ENCODE results near the gene TNS3.
"Not testable (repeated sequence)": the region's sequence is repeated elsewhere in the genome, so short reads cannot be mapped to it uniquely, and the experiment has no call there.

The TNS3 gene

DNA sequence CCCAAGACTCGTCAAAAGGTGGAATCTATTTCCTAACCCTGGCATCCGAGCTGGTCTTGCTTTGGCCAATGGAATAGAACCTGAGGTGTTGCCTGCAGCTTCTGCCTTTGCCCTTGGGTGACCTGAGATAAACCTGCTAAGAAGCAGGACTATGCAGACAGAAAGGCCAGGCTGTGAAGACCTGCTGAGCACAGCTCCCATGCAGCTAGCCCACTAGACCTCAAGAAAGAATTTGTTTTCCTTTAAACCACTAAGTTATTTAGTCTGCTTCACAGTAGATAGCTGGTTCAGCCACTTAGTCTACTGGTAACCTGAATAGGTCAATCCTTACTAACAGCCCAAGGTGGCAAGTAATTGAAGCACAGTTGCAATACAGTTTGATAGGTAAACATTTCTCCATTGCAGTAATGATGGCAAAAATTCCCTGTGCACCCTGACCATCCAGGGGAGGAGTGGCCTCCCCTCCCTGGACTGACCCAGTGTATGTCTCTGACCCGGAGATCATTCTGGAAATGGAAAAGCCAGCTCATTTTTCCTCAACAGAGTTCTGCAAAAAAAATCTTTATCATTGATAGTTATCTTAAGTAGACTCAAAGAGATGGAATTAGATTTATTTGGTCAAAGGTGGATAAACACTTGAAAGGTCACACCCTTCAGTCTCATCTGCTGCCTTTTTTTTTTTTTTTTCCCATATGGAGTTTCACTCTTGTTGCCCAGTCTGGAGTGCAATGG, 20.0 kb downstream of the TNS3 start:
- DNase-seq (ENCODE audit: low read depth in 3 of 3): no peak

DNA sequence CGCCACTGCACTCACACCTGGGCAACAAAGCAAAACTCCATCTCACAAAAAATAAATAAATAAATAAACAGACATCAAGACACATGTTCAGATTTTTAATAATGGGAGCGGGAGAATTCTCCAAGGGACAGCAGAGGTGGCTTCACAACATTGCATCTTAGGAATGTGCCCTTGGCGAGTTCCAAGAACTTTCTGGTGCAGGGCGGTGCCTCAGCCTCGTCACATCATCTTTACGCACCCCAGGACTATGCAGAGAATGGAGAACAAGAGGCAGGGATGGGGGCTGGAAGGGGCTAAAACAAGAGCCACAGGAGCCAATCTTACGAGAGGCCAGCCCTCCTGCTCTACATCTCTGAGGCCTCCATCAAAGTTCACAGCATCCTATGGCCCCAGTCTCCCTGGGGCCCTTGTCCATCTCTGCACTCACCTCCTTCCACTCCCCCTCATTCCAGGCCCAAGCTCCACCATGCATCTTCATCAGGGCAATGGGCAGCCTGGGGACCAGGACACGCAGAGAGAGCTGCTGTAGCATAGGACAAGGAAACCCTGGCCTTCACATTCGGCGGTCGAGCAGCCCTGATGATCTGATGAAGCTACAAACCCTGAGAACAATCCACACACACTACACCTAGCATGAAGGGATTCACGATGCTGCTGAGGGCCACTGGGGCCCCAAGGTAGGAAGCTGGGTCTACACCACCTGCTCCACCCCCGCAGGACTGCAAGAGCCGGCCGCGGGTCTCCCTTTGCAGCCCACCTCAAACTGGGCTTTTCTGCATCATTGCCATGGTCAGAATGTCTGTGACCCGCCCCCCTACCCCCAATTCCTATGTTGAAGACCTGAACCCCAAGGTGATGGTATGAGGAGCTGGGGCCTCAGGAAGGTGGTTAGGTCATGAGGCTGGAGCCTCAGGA, 22.3 kb downstream of the TNS3 start:
- DNase-seq (ENCODE audit: low read depth in 3 of 3): no peak

DNA sequence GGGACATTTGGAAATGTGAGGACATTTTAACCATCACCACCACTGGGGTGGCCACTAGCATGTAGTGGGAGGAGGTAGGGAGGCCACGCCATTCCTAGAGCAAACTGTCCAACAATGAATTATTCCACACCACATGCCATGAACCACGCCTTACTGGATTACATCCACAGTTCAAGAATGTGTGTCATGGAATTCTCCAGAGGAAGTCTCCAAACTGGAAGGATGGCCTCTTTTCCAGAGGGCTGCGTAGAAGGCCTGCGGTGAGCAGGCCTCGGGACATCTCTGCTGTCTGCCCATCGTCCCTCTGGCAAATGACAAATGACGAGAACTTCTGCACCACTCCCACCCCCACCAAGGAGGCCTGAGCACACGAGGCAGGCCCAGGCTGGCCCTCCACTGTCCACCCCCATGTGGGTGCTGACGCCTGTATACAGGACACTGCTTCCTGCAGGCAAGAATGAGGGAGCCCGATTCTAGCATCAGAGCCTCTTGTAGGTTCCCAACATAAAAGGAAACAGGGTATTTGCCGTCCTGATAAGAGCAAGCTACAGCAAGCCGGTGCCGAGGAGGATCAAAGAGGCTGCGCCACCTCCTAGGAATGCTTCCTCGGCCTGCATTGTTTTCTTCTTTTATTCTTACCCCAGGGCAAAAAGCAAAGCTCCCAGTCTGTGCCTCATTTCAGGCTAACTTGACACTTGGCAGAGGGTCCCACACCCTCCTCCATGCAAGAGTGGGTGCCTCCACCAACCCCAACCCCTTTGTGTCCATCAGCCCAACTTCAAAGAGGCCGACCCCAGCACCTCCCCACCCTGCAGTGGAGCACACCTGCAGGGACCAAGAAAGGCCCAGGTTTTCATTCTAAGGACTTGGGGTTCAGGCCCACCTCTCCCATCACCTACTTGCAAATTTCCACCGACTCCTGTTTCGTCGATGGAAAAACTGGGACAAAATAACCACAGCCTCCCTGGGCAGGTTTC, 23.9 kb downstream of the TNS3 start:
- DNase-seq (ENCODE audit: low read depth in 3 of 3): no peak

DNA sequence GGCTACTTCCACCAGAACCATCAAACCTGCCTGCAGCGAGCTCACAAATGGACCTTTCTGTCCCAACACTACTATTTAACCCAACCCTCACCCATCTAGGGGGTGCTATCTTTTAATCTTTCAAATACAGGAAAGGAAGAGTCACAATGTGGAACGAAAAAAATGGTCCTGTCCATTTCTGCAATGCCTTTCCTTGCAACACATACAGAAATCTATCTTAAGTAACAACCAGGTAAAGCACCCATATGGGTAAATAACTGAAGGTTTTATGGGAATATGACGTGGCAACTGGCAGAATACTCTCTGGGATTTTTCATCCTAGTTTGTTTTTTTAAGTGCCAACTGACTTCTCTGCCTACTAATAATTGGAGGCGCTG, 24.6 kb downstream of the TNS3 start:
- DNase-seq (ENCODE audit: low read depth in 3 of 3): no peak

DNA sequence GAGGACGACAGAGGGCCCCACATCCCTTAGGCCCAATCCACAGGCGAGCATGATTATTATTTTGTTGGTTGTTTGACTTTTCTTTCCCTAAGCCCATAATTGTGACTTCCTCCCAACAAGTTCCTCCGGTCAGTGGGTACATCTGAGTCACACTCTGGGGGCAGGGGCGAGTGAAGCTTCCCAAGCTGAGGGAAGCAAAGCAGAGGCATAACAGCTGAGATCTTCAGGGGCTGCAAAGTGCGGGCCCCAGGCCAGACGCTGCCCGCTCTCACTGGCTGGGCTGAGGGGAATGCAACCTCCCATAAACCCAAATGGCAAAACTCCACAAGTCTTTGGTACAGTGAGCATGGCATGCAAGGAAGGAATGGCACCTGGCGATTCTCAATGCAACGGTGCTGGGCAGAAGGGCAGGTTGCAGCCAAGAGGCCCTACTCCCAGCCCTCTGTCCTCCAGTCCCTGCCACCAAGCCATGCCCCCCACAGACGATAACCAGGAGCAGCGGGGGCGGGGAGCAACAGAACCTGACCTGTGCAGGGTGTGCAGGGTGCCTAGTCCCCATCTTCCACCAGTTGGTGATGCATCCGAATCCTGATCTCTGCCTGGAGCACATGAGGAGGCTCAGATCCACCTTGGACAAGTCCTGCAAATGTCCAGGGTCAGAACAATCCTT, 25.3 kb downstream of the TNS3 start:
- DNase-seq (ENCODE audit: low read depth in 3 of 3): no peak

DNA sequence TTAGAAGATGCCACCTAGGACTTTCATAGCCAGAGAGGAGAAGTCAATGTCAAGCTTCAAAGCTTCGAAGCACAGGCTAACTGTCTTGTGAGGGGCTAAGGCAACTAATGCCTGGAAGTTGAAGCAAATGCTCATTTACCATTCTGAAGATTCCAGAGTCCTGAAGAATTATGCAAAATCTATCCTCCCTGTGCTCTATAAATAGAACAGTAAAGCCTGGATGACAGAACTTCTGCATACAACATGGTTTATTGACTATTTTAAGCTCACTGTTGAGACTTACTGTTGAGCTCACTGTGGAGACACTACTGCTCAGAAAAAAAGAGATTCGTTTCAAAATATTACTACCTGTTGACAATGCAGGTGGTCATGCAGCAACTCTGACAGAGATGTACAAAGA, 28.6 kb downstream of the TNS3 start:
- no peak for DNase-seq (ENCODE audit: low read depth in 3 of 3)

DNA sequence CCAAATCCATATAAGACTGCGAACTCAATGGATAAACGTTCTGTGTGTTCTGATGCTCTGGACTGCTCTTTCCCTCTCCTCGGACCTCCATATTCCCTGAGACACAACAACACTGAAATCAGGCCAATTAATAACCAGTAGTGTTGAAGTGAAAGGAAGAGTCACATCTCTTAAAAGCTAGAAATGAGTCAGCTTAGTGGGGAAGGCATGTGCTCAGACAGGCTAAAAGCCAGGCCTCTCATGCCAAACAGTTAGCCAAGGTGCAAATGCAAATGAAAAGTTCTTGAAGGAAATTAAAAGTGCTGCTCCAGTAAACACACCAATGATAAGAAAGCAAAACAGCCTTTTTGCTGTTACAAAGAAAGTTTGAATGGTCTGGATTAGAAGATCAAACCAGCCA, 29.3 kb downstream of the TNS3 start:
- no peak for DNase-seq (ENCODE audit: low read depth in 3 of 3)

DNA sequence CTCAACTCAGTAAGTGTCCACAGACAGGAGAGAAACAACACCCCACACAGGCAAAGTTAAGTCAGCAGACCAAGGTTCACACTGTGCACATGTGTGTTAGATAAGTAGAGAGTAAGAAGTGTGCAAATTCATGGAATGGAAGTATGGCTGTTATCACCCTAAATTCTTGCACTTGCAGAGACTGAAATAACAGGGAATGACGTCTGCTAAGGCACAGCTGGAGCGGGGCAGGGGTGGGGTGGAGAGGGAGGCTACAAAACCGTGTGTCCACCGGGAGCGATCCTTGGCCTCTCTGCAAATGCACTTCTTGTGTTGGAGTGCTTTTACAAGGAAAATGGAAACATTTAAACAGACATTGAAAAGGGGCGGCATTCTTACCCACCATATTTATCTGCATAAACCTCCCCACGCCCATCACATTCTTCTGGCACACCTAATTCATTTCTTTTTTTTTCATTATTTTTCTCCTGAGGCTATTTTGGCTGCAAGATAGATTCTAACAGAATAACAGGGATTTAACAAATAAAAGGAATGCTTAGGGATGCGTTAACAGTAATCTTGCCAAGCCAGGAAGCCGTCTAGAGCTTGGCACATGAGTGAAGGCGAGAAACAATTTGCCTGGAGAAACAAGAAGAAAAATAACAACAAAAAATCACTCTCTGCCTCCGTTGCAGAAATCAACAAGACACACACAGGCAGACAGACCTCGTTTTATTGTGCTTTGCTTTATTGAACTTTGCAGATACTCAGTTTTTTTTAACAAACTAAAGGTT, 30.1 kb downstream of the TNS3 start:
- no peak for DNase-seq (ENCODE audit: low read depth in 3 of 3)

DNA sequence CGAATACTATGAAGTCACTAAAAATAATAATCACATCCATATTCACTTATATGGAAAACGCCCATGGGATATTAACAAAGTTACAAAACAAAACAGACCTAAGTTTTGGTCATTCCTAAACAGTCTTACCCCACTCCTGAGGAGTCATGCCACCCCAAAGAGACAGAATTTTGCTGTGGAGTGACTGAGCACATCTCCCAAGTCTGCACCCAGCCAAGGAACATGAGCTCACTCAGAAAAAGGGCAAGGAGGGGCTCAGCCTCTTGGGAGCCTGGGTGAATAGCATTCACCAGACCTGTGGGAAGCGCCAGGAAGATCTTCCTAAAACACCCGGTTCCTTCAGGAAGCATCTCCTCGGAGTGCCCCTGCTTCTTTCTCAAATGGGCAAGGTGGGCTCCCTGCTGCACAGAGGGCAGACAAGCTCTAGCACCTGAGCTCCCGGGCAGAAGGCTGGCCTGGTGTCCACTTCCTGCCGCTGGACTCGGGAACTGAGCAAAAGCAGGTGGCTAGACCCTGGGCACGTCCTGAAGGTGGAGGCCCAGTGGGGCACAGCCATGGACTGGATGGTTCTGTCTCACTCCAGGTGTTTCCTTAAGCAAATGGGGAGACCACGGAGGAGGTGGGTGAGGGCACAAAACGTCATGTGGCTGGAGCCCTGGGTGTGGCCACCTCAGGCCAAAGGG, 31.0 kb downstream of the TNS3 start:
- no peak for DNase-seq (ENCODE audit: low read depth in 3 of 3)

DNA sequence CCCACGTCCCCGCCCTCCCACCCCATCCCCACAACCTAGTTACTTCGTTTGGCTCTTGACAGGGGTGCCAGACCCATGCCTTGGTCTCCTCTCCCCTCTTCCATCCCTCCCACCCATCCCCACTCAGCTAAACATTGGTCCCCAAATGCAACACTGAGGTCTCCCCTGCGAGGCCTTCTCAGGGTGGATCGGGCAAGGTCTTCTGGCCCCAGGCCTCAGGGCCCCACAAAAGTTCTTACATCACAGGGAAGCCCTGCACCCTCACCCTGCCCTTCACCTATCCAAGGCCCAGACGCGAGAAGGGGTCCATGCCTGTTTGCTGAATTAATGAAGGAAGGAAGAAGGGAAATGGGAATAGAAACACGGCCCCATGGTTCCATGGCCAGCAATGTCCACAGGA, 32.0 kb downstream of the TNS3 start:
- DNase-seq (ENCODE audit: low read depth in 3 of 3): no peak

DNA sequence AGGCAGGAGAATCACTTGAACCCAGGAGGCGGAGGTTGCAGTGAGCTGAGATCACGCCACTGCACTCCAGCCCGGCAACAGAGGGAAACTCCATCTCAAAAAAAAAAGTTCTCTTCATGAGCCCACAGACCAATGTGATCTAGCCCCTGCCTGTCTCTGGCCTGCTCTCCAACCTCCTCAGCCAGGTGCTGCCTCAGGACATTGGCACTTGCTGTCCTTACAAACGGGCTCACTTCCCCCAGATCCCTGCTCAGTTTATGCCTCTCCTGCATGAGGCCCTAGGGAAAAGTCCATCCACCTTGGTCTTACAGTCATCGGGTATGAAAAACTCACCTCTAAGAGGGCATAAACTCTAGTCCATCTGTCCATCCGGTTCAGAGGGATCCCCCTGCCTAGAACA, 32.5 kb downstream of the TNS3 start:
- DNase-seq (ENCODE audit: low read depth in 3 of 3): no peak

DNA sequence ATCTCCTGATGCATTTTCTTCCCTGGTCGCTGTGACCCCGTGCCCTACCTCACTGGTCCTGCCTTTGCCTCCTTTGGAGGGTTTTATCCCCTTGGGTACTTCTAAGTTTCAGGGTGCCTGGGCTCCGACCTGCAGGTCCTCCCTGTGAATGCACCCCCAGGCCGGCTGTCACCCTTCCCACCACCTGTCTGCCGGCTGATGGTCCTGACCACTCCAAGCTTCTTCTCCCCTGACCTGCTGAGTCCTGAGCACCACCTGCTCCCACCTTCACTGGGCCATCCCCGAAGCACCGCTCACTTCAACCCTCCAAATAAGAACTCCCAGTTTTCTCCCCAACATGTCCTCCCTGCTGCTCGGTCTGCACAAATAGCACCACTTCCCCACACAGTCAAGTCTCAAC, 33.4 kb downstream of the TNS3 start:
- DNase-seq (ENCODE audit: low read depth in 3 of 3): no peak

DNA sequence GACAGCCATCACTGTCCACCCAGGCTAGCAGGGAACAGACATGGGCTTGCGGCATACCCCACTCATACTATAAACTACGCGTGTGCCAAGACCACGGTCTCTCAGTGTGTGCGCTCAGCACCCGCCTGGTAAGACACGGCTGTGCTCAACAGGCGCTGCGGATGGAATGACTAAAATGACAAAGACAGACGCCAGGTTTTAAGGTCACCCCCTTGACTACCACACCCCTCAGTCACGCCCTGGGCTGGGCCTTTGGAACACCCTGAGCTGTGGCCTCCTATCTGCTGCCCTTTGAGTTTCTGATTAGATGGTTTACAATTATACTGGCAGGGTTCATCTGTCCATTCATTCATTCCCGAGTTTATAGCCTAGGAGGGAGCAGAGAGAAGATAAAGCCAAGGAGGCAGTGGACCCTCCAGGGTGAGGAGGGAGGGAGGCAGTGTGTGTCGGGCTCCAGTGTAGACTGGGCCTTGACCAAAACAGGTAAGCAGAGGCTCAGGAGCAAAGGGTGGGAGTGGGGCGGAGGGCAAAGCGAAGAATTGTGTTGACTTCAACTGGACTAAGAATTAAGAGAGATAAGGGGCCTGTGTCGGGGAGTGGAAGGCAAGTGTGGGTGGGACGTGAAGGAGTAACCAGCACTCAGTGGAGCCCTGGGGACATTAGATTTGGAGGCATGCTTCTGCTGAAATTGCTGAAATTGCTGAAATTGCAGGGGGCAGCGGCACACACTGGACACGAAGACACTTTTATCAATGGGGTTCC, 35.0 kb downstream of the TNS3 start:
- DNase-seq (ENCODE audit: low read depth in 3 of 3): no peak

DNA sequence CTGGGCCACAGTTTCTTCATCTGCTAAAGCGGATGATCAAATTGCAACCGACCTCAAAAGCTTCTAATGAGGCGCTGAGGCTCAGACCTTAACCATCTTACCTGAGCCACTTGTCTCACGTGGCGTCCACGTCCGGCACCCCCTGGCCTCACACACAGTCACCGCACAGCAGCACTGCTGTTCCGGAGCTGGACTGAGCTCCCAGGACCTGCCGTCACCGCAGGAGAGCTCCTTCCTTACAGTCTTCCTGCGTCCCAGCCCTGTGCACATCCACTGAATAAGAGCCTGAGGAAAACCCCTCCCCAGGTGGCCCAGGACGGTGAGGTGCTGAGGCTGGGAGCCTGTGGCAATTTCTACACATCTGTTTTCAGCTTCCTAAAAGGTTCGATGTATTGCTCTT, 35.7 kb downstream of the TNS3 start:
- DNase-seq (ENCODE audit: low read depth in 3 of 3): no peak

DNA sequence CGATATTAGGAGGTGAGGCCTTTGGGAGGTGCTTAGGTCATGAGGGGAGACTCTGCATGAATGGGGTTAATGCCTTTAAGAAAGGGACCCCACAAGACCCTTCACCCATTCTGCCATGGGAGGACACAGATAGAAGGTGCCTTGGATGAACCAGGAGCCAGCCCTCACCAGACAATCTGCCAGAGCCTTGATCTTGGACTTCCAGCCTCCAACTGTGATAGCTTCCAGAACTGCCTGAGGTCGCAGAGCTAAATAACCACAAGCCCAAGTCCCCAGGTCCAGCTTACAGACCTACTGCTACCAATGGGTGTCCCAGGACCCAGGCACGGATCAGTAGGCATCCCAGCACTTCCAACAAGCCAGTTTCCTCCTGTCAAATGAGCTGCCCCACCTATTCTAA, 37.5 kb downstream of the TNS3 start:
- no peak for DNase-seq (ENCODE audit: low read depth in 3 of 3)

DNA sequence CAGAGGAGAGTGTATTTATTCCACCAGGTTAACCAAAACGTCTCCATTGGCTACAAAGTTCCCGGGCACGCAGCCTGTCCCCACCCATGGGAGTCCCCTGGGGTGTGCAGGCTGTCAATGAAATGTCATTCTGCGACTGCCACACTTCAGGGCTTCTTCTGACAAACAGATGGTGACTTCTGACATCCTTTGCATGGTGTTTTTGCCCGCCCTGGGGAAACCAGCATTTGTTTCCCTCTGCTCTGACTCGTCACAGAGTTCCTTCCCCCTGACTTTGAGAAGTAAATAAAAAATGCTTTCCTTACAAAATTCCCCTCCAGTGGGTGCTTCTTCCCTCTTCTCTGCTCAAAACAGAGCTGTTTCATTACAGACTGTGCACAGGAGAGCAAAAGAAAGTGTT, 38.2 kb downstream of the TNS3 start:
- no peak for DNase-seq (ENCODE audit: low read depth in 3 of 3)

DNA sequence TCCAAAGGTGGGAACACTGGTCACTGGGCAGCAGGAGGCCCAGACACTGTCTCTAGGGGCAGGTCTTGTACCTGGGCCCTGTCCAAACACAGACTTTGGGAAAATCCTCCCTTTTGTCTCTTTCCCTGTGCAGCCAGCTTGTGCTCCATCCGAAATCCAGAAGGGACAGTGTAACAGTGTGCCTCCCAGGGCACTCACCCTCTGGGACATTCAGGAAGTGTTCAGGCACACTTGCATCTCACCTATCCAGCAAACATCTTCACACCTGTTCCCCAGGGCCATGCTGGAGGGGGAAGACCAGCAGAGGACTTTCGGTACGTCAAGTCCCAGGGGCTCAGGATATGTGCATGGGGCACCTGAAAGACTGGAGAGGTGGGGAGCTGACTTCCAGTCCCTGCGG, 38.9 kb downstream of the TNS3 start:
- DNase-seq (ENCODE audit: low read depth in 3 of 3): no peak

DNA sequence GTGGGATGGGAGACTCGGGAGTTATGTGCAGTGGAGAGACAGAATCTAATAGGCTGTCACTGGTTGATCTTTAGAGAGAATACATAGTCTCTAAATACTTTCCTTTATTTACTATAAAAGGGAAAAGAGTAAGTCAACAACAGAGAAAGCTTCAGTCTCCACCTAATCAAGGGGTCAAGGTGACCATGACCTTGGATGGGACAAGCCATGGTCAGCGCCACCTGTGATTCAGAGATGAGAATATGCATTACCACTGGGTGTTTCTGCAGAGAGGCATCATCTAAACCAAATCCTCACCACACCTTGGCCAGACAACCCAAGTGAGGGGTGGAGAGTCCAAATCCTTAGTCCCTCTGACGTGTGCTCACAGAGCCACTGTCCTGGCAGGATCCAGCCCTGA, 39.9 kb downstream of the TNS3 start:
- DNase-seq (ENCODE audit: low read depth in 3 of 3): no peak

DNA sequence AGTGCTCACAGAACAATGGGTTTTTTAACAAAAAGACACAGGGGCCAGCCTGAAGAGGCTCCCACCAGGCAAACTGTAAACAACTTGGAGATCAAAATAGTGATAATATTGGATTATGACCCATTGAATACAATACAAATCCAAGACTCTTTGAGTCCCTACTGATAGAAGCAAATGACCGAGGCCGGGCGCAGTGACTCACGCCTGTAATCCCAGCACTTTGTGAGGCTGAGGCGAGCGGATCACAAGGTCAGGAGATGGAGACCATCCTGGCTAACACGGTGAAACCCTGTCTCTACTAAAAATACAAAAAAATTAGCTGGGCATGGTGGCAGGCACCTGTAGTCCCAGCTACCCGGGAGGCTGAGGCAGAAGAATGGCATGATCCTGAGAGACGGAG, 40.4 kb downstream of the TNS3 start:
- not testable (repeated sequence) for DNase-seq (ENCODE audit: low read depth in 3 of 3)

All from stimulated activated CD4-positive, alpha-beta T cell treated with anti-CD3 and anti-CD28 coated beads, TNF-alpha, amount 100 ng/mL, for 4 hours (primary cell).